Caco-2 (cell line): Measurements from ENCODE around the gene DHRS7C. TPM values are rescaled to one million over a fixed set of nuclear protein-coding genes. Genes with fewer than 3 reads are reported as not detected.

Source experiments
- BruUV-seq: library from RNA; stranded (reverse); fragments of 400-500 nt; replicated peaks from 2 replicates; lab custom pipeline; 2021; lab: Mats Ljungman, UMichigan
- CTCF ChIA-PET: fragments of 300-600 bp; sonication (Branson Sonifier 250); formaldehyde crosslinking; loops from one replicate; lab custom pipeline; 2022; ENCODE audit warnings: antibody characterized with exemption; lab: Charles Lee
- POLR2A ChIA-PET: fragments of 300-600 bp; sonication (Branson Sonifier 250); formaldehyde crosslinking; loops from one replicate; lab custom pipeline; 2022; ENCODE audit warnings: antibody characterized with exemption; lab: Charles Lee
- DNase-seq, 2 experiments: peaks; one replicate each; pipeline versions ENCODE4 v3.0.0 to v3.0.0-alpha.2; 2020 to 2022
- H3K27me3 ChIP-seq: replicated peaks from 2 replicates; pipeline ENCODE4 v1.6.0; 2011; ENCODE audit warnings: low read length; ENCODE audit not compliant: control insufficient read depth, insufficient read depth
- H3K36me3 ChIP-seq: 2 replicates; pipeline ENCODE4 v1.5.1; 2011; ENCODE audit warnings: low read length; ENCODE audit not compliant: control insufficient read depth, insufficient read depth
- H3K4me1 ChIP-seq: fragments of 250-450 bp; sonication (Bioruptor Pico); 2 replicates; pipeline ENCODE4 v1.5.1; 2020; ENCODE audit warnings: mild to moderate bottlenecking
- H3K4me3 ChIP-seq: 2 replicates; pipeline ENCODE4 v1.5.1; 2011; ENCODE audit warnings: low read depth, mild to moderate bottlenecking, control low read depth, low read length
- H3K9me3 ChIP-seq: fragments of 250-450 bp; sonication (Bioruptor Pico); 2 replicates; pipeline ENCODE4 v1.5.1; 2020; ENCODE audit warnings: mild to moderate bottlenecking, moderate library complexity
- H3K27ac Mint-ChIP-seq: one replicate; pipeline ENCODE4 v1.8.0; 2022; ENCODE audit warnings: mixed read lengths; ENCODE audit not compliant: unreplicated experiment
- H3K27me3 Mint-ChIP-seq: one replicate; pipeline ENCODE4 v1.8.0; 2022; ENCODE audit warnings: mixed read lengths; ENCODE audit not compliant: insufficient read depth, unreplicated experiment
- H3K36me3 Mint-ChIP-seq: one replicate; pipeline ENCODE4 v1.8.0; 2022; ENCODE audit warnings: mild to moderate bottlenecking, mixed read lengths; ENCODE audit not compliant: insufficient read depth, unreplicated experiment
- H3K4me1 Mint-ChIP-seq: one replicate; pipeline ENCODE4 v1.8.0; 2022; ENCODE audit warnings: low read depth, mixed read lengths; ENCODE audit not compliant: unreplicated experiment
- H3K4me3 Mint-ChIP-seq: one replicate; pipeline ENCODE4 v1.8.0; 2022; ENCODE audit warnings: mild to moderate bottlenecking, moderate library complexity, mixed read lengths; ENCODE audit not compliant: unreplicated experiment
- H3K9me3 Mint-ChIP-seq: one replicate; pipeline ENCODE4 v1.8.0; 2022; ENCODE audit warnings: mixed read lengths; ENCODE audit not compliant: unreplicated experiment
- CTCF ChIP-seq, 2 experiments: fragments of 200-600 bp in 1 of 2; IDR thresholded peaks; 1 replicate in 1 of 2; 2 replicates in 1 of 2; pipeline versions ENCODE4 v1.5.1 to v1.8.0; 2011 to 2022; ENCODE audit warnings: antibody characterized with exemption in 1 of 2, control low read depth in 1 of 2, inconsistent platforms in 1 of 2, low read depth in 1 of 2, low read length in 1 of 2, mild to moderate bottlenecking in 1 of 2, moderate library complexity in 1 of 2; ENCODE audit not compliant: insufficient read depth in 1 of 2, severe bottlenecking in 1 of 2, unreplicated experiment in 1 of 2
- intact Hi-C: fragments of 100-400 bp; cut with micrococcal nuclease; formaldehyde crosslinking; loops from one replicate; pipeline ENCODE4 v1.10.0; 2022; ENCODE audit not compliant: unreplicated experiment
- total RNA-seq: library from RNA; stranded (reverse); gene quantifications from 2 replicates; pipeline ENCODE4 v1.2.3, GENCODE V29; 2022

DHRS7C gene
- total RNA-seq, 1 experiment from 2014 or later: not detected

- no peak overlapping the region for H3K4me3 ChIP-seq
- TF ChIP-seq CTCF (IDR thresholded peaks at IDR 0.05; ENCODE audit: insufficient read depth in 1 of 2, low read depth in 1 of 2, low read length in 1 of 2, severe bottlenecking in 1 of 2, unreplicated experiment in 1 of 2): no peak
- H3K27me3 Mint-ChIP-seq: peaks cover 9% of the 10 kb centered on the region
- H3K4me1 Mint-ChIP-seq: no peaks in the 10 kb centered on the region
- H3K9me3 ChIP-seq: no peaks in the 10 kb centered on the region
- CTCF ChIA-PET: no interaction called here
- H3K27me3 ChIP-seq: no peaks in the 10 kb centered on the region
- BruUV-seq: no TSS peak
- no peaks in the 10 kb centered on the region for H3K4me1 ChIP-seq
- H3K4me3 Mint-ChIP-seq: no peak overlapping the region
- no peaks in the 10 kb centered on the region for H3K36me3 Mint-ChIP-seq
- no peaks in the 10 kb centered on the region for H3K9me3 Mint-ChIP-seq
- no peak overlapping the region for H3K27ac Mint-ChIP-seq
- DNase-seq: no peak
- H3K36me3 ChIP-seq: no peaks in the 10 kb centered on the region
- POLR2A ChIA-PET: no interaction called here
- intact Hi-C loops: no loop called here
These were observed 36.3 kb downstream of the DHRS7C start for GRCh38 chr17:9755083-9755482.

- H3K9me3 ChIP-seq: no peaks in the 10 kb centered on the region
- intact Hi-C loops: no loop called here
- BruUV-seq: no TSS peak
- Mint-ChIP-seq H3K27me3 (peaks cover 11% of the 10 kb centered on the region), H3K27ac (no peak overlapping the region), H3K9me3 (no peaks in the 10 kb centered on the region), H3K4me1 (no peaks in the 10 kb centered on the region), H3K36me3 (no peaks in the 10 kb centered on the region), H3K4me3 (no peak overlapping the region)
- no peak for TF ChIP-seq CTCF (IDR thresholded peaks at IDR 0.05; ENCODE audit: insufficient read depth in 1 of 2, low read depth in 1 of 2, low read length in 1 of 2, severe bottlenecking in 1 of 2, unreplicated experiment in 1 of 2)
- no peak overlapping the region for H3K4me3 ChIP-seq
- H3K4me1 ChIP-seq: no peaks in the 10 kb centered on the region
- DNase-seq: no peak
- no peaks in the 10 kb centered on the region for H3K36me3 ChIP-seq
- H3K27me3 ChIP-seq: no peaks in the 10 kb centered on the region
- ChIA-PET CTCF (interaction anchor here (1.1 kb wide), 1 partner anchor 18 kb away, joined by 3 read pairs; no protein-coding TSS in a partner anchor), POLR2A (no interaction called here)
These were observed 40.9 kb downstream of the DHRS7C start for GRCh38 chr17:9750524-9750923.

GRCh38 chr17:9729735-9730420 lies 61.5 kb downstream of the DHRS7C start:
- H3K9me3 ChIP-seq: no peaks in the 10 kb centered on the region
- no peak overlapping the region for H3K4me3 ChIP-seq
- Mint-ChIP-seq H3K27me3 (no peaks in the 10 kb centered on the region), H3K4me1 (no peaks in the 10 kb centered on the region), H3K27ac (no peak overlapping the region), H3K4me3 (no peak overlapping the region), H3K9me3 (no peaks in the 10 kb centered on the region), H3K36me3 (peaks cover 5% of the 10 kb centered on the region)
- POLR2A ChIA-PET: no interaction called here
- no peaks in the 10 kb centered on the region for H3K4me1 ChIP-seq
- no peaks in the 10 kb centered on the region for H3K36me3 ChIP-seq
- no peak for TF ChIP-seq CTCF (IDR thresholded peaks at IDR 0.05; ENCODE audit: insufficient read depth in 1 of 2, low read depth in 1 of 2, low read length in 1 of 2, severe bottlenecking in 1 of 2, unreplicated experiment in 1 of 2)
- intact Hi-C loops: loop anchor here (1.0 kb wide), 1 partner anchor 38 kb away; no protein-coding TSS in a partner anchor
- CTCF ChIA-PET: no interaction called here
- DNase-seq: no peak
- H3K27me3 ChIP-seq: no peaks in the 10 kb centered on the region
- BruUV-seq: no TSS peak
